HG03103 (cell line): ENCODE data around the gene PURB.
"Not testable (repeated sequence)": the region's sequence is repeated elsewhere in the genome, so short reads cannot be mapped to it uniquely, and the experiment has no call there.

ENCODE experiments used
- ATAC-seq: cut with Tn5 transposase; IDR thresholded peaks from one replicate; pipeline ENCODE4 v1.9.1; 2021; ENCODE audit warnings: low read depth; ENCODE audit not compliant: unreplicated experiment

The PURB gene

DNA sequence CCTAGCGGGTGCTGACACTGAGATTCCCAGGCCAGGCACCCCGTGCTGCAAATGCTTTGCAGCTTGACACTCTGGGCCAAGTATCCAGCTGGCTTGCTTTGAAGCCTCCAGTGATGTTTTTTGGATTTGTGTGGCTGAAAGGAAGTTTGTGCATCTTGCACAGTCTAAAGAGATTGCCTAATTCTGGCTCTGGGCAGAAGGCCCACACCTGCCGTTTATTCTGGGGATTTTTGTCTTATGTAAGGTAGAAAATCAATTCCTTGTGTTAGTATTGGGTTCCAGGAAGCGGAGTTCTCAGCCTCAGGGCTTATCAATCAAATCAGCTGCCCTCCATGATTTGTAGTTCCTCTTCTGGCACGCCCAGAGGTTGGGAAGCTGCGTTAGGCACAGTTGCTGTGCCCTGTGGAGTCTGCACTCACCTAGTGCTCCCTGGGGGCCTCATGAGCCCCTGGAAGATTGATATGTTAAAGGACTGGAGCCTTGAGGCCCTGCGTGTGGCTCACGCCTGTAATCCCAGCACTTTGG is 8.4 kb upstream of the PURB start:
- no peak for ATAC-seq

DNA sequence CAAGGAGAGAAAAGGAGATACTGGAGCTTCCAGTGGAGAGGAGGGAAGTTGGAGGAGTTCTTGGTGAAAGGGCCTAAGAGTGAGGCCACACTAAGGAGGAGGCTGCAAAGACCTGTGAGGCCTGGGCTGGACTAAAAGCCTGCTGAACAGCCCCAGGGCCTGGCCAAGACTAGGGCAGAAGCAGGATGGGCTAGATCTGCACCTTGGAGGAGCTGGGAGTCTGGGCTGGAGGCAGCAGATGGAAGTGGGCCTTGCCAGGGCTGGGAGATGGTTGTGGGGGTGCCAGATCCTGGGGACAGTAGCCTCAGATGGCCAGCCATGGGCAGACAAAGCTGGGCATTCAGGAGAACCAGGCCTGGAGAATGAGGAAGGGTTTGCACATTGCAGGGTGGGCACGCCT is 6.5 kb upstream of the PURB start:
- ATAC-seq: no peak

DNA sequence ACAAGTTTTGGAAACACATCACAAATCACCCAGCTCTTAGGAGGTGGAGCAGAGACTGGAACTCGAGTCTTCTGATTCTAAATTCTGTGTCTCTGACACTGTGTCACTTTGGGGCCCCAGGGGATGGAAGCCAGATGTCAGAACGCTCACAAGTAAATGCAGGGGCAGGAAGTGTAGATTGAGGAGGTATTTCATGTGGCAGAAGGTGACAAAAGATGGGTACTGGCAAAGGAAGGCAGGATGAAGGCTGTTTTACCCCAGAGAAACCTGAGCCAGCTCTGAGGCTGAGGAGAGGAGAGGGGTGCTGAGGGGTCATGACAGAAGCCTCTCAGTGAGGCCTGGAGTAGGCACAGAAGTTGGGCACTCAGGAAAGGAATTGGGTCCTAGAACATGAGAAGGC is 6.0 kb upstream of the PURB start:
- no peak for ATAC-seq

DNA sequence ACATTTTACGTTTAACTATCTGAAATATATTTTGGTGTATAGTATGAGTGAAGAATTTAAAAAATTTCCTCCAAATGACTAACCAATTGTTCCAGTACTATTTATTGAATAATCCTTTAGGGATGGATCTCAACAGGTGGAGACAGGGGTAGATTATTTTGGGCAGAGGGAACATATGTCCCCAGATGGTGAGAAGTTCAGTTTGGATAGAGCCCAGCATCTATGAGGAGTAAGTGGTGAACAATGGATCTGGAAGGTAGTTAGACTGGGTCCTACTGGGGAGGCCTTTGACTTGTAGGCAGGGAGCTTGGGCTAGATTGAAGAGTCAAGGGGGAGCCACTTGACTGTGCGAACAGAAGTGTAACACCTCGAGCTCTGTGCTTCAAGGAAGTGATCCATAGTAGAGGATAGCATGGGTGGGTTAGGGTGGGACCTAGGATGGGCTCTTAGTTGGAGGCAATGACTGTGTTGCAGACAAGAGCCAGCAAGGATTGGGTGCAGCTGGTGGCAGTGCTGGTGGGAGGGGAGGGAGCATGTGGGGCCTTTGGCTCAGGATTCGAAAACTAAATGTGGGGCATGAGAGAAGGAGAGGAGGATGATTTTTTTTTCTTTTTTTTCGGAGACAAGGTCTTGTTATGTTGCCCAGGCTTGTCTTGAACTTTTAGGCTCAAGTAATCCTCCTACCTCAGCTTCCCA is 3.9 kb upstream of the PURB start:
- no peak for ATAC-seq

DNA sequence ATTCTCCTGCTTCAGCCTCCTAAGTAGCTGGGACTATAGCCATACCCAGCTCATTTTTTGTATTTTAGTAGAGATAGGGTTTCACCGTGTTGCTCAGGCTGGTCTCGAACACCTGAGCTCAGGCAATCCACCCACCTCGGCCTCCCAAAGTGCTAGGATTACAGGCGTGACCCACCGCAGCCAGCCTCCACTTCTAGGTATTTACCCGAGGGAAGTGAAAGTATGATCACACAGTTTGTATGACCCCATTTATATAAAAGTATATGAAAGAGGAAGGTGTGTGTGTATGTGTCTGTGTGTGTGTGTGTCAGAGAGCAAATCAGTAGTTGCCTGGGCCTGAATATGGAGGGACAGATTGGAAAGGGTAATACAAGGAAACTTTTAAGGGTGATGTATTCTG is 2.0 kb upstream of the PURB start:
- no peak for ATAC-seq

DNA sequence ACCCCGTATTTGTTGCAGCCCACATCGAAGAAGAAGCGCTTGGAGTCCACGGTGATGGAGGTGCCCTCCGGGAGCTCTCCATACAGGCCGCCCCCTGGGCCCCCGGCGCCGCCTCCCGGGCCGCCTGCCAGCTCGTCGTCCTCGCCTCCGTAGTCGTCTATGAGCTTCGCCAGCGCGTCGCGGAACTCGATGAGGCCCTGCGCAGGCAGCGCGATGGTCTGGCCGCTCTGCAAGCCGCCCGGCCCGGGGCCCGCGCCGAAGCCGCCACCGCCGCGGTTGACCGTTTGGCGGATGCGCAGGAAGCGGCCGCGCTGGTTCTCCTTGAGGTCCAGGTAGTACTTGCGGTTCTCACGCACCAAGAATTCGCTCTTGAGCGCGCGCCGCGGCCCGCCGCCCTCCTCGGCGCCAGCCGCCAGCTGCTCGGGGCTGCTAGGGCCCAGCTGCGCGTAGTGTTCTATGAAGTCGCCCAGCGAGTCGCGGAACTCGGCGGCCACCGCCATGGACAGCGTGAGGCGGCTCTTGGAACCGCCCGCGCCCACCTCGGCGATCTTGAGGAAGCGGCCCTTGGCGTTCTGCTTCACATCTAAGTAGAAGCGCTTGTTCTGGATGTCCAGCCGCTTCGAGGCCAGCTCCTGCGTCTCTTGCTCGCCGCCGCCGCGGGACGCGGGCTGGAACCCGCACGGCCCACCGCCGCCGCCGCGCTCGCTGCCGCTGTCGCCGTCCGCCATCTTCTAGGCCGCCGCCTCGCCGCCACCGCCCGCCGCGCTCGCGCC is 523 bp downstream of the PURB start:
- ATAC-seq: peak; percentile 7

DNA sequence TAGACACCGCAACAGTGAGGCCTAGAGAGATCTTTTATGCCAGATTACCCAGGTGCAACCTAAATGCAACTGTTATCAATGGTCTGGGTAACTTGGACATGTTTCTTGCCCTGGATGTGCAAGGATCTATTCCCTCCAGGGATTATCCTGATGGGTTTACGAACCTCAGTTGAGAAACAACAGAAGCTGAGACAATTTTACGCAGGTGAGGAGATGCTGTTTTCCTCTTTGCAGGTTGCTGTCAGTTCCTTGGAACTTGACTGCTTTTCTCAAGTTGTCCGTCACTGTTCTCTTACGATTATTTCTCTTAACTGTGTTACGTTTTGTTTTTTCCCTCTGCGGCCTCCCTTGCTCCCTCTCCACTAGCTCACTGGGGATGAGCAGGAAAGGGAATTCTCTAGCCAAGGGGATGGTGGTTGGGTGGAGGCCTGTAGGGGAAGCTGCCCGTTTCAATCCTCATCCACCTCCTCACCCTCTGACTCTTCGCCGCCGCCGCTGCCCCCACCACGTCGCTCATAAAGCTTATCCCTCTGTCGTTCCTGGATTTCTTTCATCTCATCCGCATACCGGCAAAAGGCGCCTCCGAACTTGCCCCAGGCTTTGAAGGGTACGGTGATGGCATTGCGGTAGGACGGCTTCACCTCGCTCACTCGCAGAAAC is 1.2 kb downstream of the PURB start:
- no peak for ATAC-seq

DNA sequence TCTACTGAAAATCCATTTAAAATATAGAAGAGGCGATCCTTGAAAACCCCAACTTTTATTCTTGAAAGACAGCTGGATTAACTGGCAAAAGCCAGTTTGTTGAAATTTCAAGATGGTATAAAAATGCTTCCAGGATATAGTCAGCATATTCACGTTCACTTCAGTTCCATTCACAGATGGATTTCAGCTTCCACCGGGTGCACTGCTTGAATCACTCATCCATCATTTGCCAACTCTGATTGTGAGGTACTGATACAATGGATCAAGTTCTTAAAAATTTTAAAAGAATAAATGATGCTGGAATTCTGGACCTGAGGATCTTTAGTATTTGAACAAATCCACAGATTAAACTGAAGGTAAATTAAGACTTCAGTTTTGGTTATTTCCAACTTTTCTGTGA is 2.4 kb downstream of the PURB start:
- ATAC-seq: no peak

DNA sequence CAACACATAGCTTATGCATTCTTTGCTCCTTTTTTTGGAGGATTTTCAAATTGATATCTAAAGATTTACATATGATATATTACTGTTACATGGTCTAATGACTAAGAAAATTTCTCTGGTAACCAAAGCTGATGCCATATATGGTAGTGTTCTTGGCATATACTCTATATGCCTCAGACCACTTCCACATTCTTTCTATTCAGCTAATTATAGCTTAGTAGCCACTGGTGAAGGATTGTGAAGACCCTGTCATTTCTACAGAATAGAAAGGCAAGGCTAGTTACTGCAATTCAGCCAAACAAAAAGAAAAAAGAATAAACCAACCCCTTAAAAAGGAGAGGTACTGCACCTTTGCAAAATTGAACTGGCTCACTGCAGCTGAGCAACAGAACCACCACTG is 3.7 kb downstream of the PURB start:
- no peak for ATAC-seq

DNA sequence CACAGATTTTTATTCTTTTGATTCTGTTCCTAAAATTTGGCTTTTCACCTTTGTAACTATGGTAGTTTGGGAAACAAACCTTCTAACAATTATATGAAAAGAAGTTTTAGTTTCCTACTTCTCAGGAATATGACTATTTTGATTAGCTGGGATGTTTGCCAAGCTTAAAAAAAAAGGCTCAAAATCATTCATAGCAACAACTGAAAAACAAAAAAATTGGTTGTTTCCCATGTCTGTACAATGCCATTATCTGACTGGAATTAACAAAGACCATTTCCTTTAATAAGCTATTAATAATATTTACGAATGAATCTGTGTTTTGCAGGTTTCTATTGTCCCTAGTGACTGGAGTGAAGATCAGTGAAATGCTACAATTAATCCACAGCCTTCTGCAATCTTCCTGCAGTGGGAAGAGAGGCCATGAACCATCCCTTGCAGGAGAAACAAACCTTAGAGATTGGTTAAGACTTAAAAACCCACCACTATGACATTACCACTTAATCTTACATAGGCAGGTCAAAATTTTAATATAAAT is 4.2 kb downstream of the PURB start:
- ATAC-seq: no peak

DNA sequence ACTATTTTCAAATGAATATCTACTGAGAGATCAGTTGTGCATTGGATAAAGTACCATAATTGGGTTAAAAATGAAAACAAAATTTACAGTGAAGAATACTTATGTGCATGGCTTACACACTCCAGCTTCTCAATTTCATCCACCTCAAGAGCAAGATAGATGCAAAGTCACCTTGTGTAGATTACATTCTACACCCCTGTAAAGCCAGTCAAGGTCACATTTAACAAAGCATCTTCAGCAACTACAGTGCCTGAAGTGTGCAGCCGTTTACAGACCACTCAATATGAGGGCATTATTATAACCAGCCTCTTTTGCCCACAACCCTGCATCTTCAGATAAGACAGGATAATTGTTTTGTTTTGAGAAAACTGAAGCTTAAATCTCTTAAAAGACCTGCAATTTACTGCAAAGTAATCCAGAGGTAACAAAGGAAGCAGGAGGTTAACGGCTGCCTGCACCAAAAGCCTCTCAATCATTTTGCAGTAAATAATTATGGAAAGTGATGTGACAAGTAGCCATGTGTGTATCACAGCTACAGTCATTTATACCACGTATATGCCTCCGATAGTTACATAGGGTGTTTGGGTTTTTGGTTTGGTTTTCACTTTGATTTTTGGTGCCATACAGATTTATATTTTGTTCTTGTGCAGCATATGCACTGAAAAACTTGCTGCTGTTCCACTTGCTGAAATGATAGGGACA is 4.9 kb downstream of the PURB start:
- no peak for ATAC-seq

DNA sequence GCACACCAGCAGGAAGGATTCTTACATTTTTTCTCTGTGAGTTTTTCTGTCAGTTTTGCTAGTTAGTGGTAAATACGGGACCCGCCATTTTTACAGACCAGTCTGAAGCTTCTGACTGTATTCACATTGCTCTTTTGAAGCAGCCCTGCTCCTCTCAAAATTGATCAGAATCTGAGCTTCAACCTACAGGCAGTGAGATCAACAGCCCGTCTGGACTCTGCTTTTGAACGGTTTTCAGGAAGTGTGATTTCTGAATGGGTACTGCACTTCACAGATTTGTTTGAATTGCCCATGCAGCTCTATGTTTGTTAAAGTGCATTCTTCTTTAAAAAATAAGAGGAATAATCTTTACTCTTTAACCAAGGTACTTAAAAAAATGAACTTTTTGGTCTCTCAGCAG is 8.9 kb downstream of the PURB start:
- no peak for ATAC-seq

DNA sequence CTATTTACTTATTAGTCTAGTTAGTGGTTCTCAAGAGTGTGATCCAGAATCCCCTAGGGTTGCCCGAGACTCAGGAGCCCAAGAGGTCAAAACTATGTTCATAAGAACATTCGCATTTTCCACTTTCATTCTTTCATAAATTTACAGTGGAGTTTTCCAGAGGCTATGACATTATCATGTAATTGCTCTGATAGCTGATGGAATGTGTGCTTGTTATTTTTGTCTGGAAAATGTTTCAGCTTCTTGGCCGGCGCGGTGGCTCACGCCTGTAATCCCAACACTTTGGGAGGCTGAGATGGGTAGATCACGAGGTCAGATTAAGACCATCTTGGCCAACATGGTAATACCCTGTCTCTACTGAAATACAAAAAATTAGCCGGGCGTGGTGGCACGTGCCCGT is 10.1 kb downstream of the PURB start:
- ATAC-seq: no peak

DNA sequence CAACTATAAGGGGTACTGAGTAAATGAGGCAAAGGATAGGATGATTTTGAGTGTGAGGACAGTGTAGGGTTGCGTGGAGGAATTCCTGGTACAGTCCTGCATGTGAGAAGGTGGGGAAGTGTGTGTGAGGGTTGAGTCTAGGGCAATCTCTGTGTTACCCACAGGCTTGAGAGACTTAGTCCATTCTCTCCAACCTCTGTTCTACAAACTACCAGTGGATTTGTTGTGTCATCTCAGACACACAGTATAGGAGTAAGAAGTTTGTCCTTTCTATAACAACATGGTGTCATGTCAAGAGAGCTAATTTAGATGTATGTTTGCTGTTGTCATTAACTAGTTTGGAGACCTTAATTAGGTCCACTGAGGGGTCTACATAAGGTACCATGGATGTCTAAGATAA is 12.5 kb downstream of the PURB start:
- no peak for ATAC-seq

DNA sequence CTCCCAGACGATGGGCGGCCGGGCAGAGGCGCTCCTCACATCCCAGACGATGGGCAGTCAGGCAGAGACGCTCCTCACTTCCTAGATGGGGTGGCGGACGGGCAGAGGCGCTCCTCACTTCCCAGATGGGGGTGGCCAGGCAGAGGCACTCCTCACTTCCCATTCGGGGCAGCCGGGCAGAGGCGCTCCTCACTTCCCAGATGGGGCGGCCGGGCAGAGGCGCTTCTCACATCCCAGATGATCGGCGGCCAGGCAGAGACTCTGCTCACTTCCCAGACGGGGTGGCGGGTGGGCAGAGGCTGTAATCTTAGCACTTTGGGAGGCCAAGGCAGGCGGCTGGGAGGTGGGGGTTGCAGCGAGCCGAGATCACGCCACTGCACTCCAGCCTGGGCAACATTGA is 13.4 kb downstream of the PURB start:
- ATAC-seq: not testable (repeated sequence)

DNA sequence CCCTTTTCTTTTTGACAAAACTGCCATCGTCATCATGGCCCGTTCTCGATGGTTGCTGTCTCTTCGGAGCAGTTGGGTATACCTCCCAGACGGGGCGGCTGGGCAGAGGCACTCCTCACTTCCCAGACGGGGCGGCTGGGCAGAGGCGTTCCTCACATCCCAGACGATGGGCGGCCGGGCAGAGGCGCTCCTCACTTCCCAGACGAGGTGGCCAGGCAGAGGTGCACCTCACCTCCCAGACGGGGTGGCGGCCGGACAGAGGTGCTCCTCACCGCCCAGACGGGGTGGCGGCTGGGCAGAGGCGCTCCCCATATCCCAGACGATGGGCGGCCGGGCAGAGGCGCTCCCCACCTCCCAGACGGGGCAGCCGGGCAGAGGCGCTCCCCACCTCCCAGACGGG is 14.6 kb downstream of the PURB start:
- ATAC-seq: not testable (repeated sequence)

DNA sequence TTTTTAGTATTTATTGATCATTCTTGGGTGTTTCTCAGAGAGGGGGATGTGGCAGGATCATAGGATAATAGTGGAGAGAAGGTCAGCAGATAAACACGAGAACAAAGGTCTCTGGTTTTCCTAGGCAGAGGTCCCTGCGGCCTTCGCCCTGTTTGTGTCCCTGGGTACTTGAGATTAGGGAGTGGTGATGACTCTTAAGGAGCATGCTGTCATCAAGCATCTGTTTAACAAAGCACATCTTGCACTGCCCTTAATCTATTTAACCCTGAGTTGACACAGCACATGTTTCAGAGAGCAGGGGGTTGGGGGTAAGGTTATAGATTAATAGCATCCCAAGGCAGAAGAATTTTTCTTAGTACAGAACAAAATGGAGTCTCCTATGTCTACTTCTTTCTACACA is 15.0 kb downstream of the PURB start:
- not testable (repeated sequence) for ATAC-seq

DNA sequence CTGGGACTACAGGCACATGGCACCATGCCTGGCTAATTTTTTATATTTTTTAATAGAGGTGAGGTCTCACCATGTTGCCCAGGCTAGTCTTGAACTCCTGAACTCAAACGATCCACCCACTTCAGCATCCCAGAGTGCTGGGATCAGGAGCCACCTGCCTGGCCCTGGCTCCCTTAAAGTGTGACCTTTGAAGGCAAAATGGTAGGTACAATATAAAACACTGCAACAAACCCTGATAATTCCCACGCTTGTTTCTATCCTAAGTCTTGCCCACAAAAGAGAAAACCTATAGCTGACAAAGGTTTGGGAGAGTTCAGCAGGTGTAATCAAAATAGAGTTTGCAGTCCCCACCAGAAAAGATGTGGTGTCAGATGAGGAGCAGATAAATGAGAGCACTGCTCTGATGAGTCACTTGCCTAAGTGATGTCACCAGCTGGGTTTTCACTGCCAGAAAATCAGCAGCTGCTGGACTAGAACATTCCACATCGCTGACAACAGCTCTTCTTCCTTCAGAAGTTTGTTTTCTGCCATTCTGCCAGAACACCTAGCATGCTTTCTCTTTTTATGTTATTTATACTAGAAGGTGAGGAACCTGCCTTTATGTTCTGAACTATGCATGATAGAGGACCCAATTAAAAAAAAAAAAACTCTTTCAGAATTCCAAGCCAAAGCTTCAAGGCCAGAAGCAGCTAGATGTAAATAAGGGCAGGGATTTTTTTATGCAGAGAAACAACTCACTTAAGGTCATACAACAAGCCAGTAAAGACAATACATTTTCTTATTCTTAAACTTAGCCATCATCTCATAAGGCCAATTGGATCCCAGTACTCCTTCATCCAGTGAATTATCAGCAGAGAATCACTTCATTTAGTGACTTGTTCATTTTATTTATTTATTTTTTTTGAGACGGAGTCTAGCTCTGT is 18.0 kb downstream of the PURB start:
- no peak for ATAC-seq

DNA sequence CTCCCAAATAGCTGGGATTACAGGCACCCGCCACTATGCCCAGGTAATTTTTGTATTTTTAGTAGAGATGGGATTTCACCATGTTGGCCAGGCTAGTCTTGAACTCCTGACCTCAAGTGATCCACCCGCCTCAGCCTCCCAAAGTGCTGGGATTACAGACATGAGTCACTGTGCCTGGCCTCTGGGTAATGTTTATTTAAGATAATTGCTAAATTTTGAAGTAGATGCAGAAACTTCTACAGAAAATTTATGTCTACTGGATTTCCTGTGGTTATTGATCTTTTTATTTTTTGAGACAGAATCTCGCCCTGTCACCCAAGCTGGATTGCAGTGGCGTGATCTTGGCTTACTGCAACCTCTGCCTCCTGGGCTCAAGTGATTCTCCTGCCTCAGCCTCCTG is 23.4 kb downstream of the PURB start:
- ATAC-seq: not testable (repeated sequence)

DNA sequence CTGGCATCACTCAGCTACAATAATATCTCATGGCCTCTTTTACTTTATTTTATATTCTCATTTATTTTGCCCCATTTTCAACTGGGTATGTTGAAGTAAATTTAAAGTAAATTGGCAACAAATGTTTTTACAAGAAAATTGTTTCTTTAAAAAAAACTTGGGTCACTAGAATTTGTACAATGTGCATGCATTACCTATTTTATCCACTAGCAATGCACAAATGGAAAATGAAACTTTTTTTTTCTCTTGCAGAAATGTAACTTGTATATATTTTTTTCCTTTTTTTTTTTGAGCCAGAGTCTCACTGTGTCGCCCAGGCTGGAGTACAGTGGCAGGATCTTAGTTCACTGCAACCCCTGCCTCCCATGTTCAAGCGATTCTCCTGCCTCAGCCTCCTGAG is 27.2 kb downstream of the PURB start:
- no peak for ATAC-seq
